Panc1 (cell line): ENCODE data around the gene LAYN. TPM values are rescaled to one million over a fixed set of nuclear protein-coding genes. Genes with fewer than 3 reads are reported as not detected.

ENCODE experiments used
- ATAC-seq: fragments of 200-7000 bp; cut with Tn5 transposase; 2 replicates; pipeline ENCODE4 v1.9.1; 2020; ENCODE audit warnings: mild to moderate bottlenecking, moderate library complexity
- BruUV-seq: library from RNA; stranded (reverse); fragments of 400-500 nt; replicated peaks from 2 replicates; lab custom pipeline; 2021; lab: Mats Ljungman, UMichigan
- CTCF ChIA-PET: fragments of 300-600 bp; sonication (Branson Sonifier 250); formaldehyde crosslinking; loops from one replicate; lab custom pipeline; 2022; ENCODE audit warnings: antibody characterized with exemption; lab: Charles Lee
- POLR2A ChIA-PET: fragments of 300-600 bp; sonication (Branson Sonifier 250); formaldehyde crosslinking; loops from one replicate; lab custom pipeline; 2022; ENCODE audit warnings: antibody characterized with exemption; lab: Charles Lee
- DNase-seq: peaks from one replicate; pipeline ENCODE4 v3.0.0-alpha.2; 2010; ENCODE audit warnings: low read depth, low spot score
- H3K27ac ChIP-seq: 2 replicates; pipeline ENCODE4 v1.5.1; 2011; ENCODE audit warnings: mild to moderate bottlenecking, low read length, inconsistent platforms
- H3K27me3 ChIP-seq: fragments of 200-500 bp; sonication (Bioruptor generic); 2 replicates; pipeline ENCODE4 v1.6.0; 2014; ENCODE audit warnings: low read length, inconsistent platforms; ENCODE audit not compliant: control insufficient read depth, insufficient read depth
- H3K36me3 ChIP-seq: fragments of 200-500 bp; sonication (Bioruptor generic); 2 replicates; pipeline ENCODE4 v1.5.1; 2014; ENCODE audit warnings: inconsistent platforms, mild to moderate bottlenecking, low read length, moderate library complexity; ENCODE audit not compliant: control insufficient read depth, insufficient read depth
- H3K4me1 ChIP-seq: 2 replicates; pipeline ENCODE4 v1.5.1; 2011; ENCODE audit warnings: inconsistent platforms, mild to moderate bottlenecking, low read length, moderate library complexity; ENCODE audit not compliant: control insufficient read depth, insufficient read depth
- H3K4me3 ChIP-seq, 2 experiments: 2 replicates each; pipeline ENCODE4 v1.5.1; 2011 to 2012; ENCODE audit warnings: low read depth in 2 of 2, low read length in 2 of 2, mild to moderate bottlenecking in 2 of 2, inconsistent platforms in 1 of 2, moderate library complexity in 1 of 2
- H3K9me3 ChIP-seq: fragments of 200-500 bp; sonication (Bioruptor generic); 2 replicates; pipeline ENCODE4 v1.5.1; 2014; ENCODE audit warnings: low read depth, mild to moderate bottlenecking, inconsistent platforms, low read length, moderate library complexity; ENCODE audit not compliant: control insufficient read depth, insufficient read depth
- POLR2AphosphoS5 ChIP-seq: IDR thresholded peaks from 2 replicates; pipeline ENCODE4 v1.6.1; 2012; ENCODE audit warnings: mild to moderate bottlenecking, low read depth, low read length, moderate library complexity
- SIN3A ChIP-seq: IDR thresholded peaks from 2 replicates; pipeline ENCODE4 v1.6.1; 2012; ENCODE audit warnings: low read depth, mild to moderate bottlenecking, low read length, moderate library complexity, borderline replicate concordance; ENCODE audit not compliant: insufficient read depth
- TCF7L2 ChIP-seq: IDR thresholded peaks from 2 replicates; pipeline ENCODE4 v1.6.1; 2011; ENCODE audit warnings: mild to moderate bottlenecking, low read depth, low read length, inconsistent platforms
- in situ Hi-C: cut with HindIII; loops from 2 replicates; pipeline ENCODE4 v1.10.0; 2016; ENCODE audit warnings: low sequenced_read_pairs, low pct_unique_long_range_greater_than_20kb
- intact Hi-C: fragments of 100-400 bp; cut with micrococcal nuclease; formaldehyde crosslinking; loops from one replicate; pipeline ENCODE4 v1.10.0; 2022; ENCODE audit not compliant: unreplicated experiment
- microRNA-seq: library from miRNA; unstranded; fragments of <30 nt; microRNA quantifications from one replicate; pipeline ENCODE4 v1.1.0, GENCODE V29; 2020; ENCODE audit not compliant: unreplicated experiment
- total RNA-seq: library from RNA; stranded (reverse); gene quantifications from one replicate; pipeline ENCODE4 v1.2.1, GENCODE V29; 2021; ENCODE audit not compliant: unreplicated experiment
- TF ChIP-seq, protein P1 (sequence below), 2 experiments: IDR thresholded peaks; 2 replicates each; pipeline ENCODE4 v1.6.1; 2011 to 2012; ENCODE audit warnings: low read depth in 2 of 2, control low read depth in 1 of 2, low read length in 1 of 2, mild to moderate bottlenecking in 1 of 2, moderate library complexity in 1 of 2; ENCODE audit not compliant: insufficient read depth in 1 of 2
- TF ChIP-seq, protein P2 (sequence below): fragments of 450-650 bp; IDR thresholded peaks from 2 replicates; pipeline ENCODE4 v1.5.1; 2017; ENCODE audit warnings: mild to moderate bottlenecking

The LAYN gene
- total RNA-seq, 1 experiment from 2014 or later, result 3.6 TPM

DNA sequence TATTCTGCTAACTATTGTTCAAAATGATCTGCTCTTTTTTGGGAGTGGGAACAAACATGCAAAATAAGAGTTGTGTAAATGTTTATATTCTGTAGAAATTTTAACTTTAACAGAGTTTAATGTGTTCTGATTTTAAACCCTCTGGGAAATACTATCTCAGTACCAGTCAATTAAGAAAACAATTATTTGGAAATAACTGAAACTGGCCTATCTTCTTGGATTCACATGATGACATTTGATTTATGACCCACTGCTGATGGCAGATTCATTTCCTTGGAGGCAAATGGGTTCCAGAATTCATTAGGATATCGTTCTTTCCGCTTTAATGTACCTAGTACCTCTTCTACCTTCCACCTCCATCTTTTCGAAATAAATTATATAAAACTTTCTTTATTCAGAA is 67.2 kb downstream of the LAYN start:
- H3K4me3 ChIP-seq, result no peak overlapping the region
- in situ Hi-C loops, result no loop called here
- intact Hi-C loops, result no loop called here
- CTCF ChIA-PET, result no interaction called here
- no peaks in the 10 kb centered on the region for H3K9me3 ChIP-seq
- POLR2A ChIA-PET, result no interaction called here
- H3K27ac ChIP-seq, result no peak overlapping the region
- H3K4me1 ChIP-seq, result peaks cover 18% of the 10 kb centered on the region; the same call in 1 of the 2 replicates
- TF ChIP-seq TCF7L2, result no peak
- no peak for TF ChIP-seq SIN3A
- TF ChIP-seq POLR2AphosphoS5, result no peak
- TF ChIP-seq, protein P1, sequence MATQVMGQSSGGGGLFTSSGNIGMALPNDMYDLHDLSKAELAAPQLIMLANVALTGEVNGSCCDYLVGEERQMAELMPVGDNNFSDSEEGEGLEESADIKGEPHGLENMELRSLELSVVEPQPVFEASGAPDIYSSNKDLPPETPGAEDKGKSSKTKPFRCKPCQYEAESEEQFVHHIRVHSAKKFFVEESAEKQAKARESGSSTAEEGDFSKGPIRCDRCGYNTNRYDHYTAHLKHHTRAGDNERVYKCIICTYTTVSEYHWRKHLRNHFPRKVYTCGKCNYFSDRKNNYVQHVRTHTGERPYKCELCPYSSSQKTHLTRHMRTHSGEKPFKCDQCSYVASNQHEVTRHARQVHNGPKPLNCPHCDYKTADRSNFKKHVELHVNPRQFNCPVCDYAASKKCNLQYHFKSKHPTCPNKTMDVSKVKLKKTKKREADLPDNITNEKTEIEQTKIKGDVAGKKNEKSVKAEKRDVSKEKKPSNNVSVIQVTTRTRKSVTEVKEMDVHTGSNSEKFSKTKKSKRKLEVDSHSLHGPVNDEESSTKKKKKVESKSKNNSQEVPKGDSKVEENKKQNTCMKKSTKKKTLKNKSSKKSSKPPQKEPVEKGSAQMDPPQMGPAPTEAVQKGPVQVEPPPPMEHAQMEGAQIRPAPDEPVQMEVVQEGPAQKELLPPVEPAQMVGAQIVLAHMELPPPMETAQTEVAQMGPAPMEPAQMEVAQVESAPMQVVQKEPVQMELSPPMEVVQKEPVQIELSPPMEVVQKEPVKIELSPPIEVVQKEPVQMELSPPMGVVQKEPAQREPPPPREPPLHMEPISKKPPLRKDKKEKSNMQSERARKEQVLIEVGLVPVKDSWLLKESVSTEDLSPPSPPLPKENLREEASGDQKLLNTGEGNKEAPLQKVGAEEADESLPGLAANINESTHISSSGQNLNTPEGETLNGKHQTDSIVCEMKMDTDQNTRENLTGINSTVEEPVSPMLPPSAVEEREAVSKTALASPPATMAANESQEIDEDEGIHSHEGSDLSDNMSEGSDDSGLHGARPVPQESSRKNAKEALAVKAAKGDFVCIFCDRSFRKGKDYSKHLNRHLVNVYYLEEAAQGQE (IDR thresholded peaks at IDR 0.05; ENCODE audit: insufficient read depth in 1 of 2, low read depth in 2 of 2, low read length in 1 of 2), result no peak
- TF ChIP-seq, protein P2, sequence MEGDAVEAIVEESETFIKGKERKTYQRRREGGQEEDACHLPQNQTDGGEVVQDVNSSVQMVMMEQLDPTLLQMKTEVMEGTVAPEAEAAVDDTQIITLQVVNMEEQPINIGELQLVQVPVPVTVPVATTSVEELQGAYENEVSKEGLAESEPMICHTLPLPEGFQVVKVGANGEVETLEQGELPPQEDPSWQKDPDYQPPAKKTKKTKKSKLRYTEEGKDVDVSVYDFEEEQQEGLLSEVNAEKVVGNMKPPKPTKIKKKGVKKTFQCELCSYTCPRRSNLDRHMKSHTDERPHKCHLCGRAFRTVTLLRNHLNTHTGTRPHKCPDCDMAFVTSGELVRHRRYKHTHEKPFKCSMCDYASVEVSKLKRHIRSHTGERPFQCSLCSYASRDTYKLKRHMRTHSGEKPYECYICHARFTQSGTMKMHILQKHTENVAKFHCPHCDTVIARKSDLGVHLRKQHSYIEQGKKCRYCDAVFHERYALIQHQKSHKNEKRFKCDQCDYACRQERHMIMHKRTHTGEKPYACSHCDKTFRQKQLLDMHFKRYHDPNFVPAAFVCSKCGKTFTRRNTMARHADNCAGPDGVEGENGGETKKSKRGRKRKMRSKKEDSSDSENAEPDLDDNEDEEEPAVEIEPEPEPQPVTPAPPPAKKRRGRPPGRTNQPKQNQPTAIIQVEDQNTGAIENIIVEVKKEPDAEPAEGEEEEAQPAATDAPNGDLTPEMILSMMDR, result no peak
- ATAC-seq (no peak), DNase-seq (no peak)
- H3K27me3 ChIP-seq, result no peaks in the 10 kb centered on the region
- BruUV-seq, result no TSS peak
- H3K36me3 ChIP-seq, result no peaks in the 10 kb centered on the region

Small RNA genes within 50 kb of the gene (microRNA-seq; reads per million reads assigned to microRNA genes)
- gene MIR34B, result 8.9 reads per million, percentile 27 among the genes with 10 or more reads in this experiment
- gene MIR34C, result 167 reads per million, percentile 61 among the genes with 10 or more reads in this experiment

Other genes with a start within 250 kb of the LAYN start
- 0.64 TPM for gene POU2AF3, start 242.2 kb upstream of the LAYN start, total RNA-seq
- 0.18 TPM for gene POU2AF1, start 161.4 kb upstream of the LAYN start, total RNA-seq
- gene BTG4, start 28.3 kb upstream of the LAYN start, total RNA-seq, result not detected
- not detected for gene HOATZ, start 25.9 kb upstream of the LAYN start, total RNA-seq
- 17.0 TPM for gene SIK2, start 61.7 kb downstream of the LAYN start, total RNA-seq
- 57.7 TPM for gene PPP2R1B, start 225.7 kb downstream of the LAYN start, total RNA-seq